ENCODE measurements around the gene LTO1.

Gene LTO1

GRCh38 chr11:69671734-69672465 is 3.3 kb downstream of the LTO1 start:
- Mint-ChIP-seq H3K27me3 (no peaks in the 10 kb centered on the region), H3K36me3 (ENCODE audit: low read depth) (peaks cover 31% of the 10 kb centered on the region), H3K9me3 (no peaks in the 10 kb centered on the region), H3K4me1 (peaks cover 41% of the 10 kb centered on the region), H3K27ac (no peak overlapping the region), H3K4me3 (no peak overlapping the region)
- ATAC-seq = no peak
- DNase-seq = no peak

GRCh38 chr11:69670158-69670845 is 4.9 kb downstream of the LTO1 start:
- no peak overlapping the region for H3K4me3 Mint-ChIP-seq
- DNase-seq (peak; percentile 63), ATAC-seq (no peak)
- no peak overlapping the region for H3K27ac Mint-ChIP-seq
- H3K9me3 Mint-ChIP-seq = no peaks in the 10 kb centered on the region
- peaks cover 38% of the 10 kb centered on the region for H3K4me1 Mint-ChIP-seq
- peaks cover 31% of the 10 kb centered on the region for H3K36me3 Mint-ChIP-seq (ENCODE audit: low read depth)
- no peaks in the 10 kb centered on the region for H3K27me3 Mint-ChIP-seq

- H3K27me3 Mint-ChIP-seq = no peaks in the 10 kb centered on the region
- no peak for DNase-seq
- ATAC-seq = no peak
- peaks cover 36% of the 10 kb centered on the region for H3K4me1 Mint-ChIP-seq
- peaks cover 31% of the 10 kb centered on the region for H3K36me3 Mint-ChIP-seq (ENCODE audit: low read depth)
- no peak overlapping the region for H3K4me3 Mint-ChIP-seq
- no peaks in the 10 kb centered on the region for H3K9me3 Mint-ChIP-seq
- no peak overlapping the region for H3K27ac Mint-ChIP-seq
Observed at GRCh38 chr11:69669486-69669885, 5.7 kb downstream of the LTO1 start.

- ATAC-seq (no peak), DNase-seq (no peak)
- peaks cover 23% of the 10 kb centered on the region for H3K4me1 Mint-ChIP-seq
- no peak overlapping the region for H3K4me3 Mint-ChIP-seq
- no peaks in the 10 kb centered on the region for H3K27me3 Mint-ChIP-seq
- no peaks in the 10 kb centered on the region for H3K9me3 Mint-ChIP-seq
- peaks cover 28% of the 10 kb centered on the region for H3K36me3 Mint-ChIP-seq (ENCODE audit: low read depth)
- no peak overlapping the region for H3K27ac Mint-ChIP-seq
Observed at GRCh38 chr11:69667619-69668604, 7.2 kb downstream of the LTO1 start.

GRCh38 chr11:69666752-69667536 is 8.2 kb downstream of the LTO1 start:
- Mint-ChIP-seq H3K27ac (no peak overlapping the region), H3K4me1 (peaks cover 16% of the 10 kb centered on the region), H3K36me3 (ENCODE audit: low read depth) (peaks cover 22% of the 10 kb centered on the region), H3K9me3 (no peaks in the 10 kb centered on the region), H3K27me3 (no peaks in the 10 kb centered on the region), H3K4me3 (no peak overlapping the region)
- DNase-seq (no peak), ATAC-seq (no peak)

- no peaks in the 10 kb centered on the region for H3K27me3 Mint-ChIP-seq
- H3K9me3 Mint-ChIP-seq = no peaks in the 10 kb centered on the region
- DNase-seq = no peak
- no peak overlapping the region for H3K4me3 Mint-ChIP-seq
- peaks cover 18% of the 10 kb centered on the region for H3K36me3 Mint-ChIP-seq (ENCODE audit: low read depth)
- peaks cover 13% of the 10 kb centered on the region for H3K4me1 Mint-ChIP-seq
- no peak overlapping the region for H3K27ac Mint-ChIP-seq
- no peak for ATAC-seq
Observed at GRCh38 chr11:69666261-69666660, 8.9 kb downstream of the LTO1 start.

GRCh38 chr11:69665669-69666068 is 9.5 kb downstream of the LTO1 start:
- no peak for ATAC-seq
- Mint-ChIP-seq H3K36me3 (ENCODE audit: low read depth) (peaks cover 17% of the 10 kb centered on the region), H3K4me3 (no peak overlapping the region), H3K4me1 (peaks cover 13% of the 10 kb centered on the region), H3K27me3 (no peaks in the 10 kb centered on the region), H3K27ac (no peak overlapping the region), H3K9me3 (no peaks in the 10 kb centered on the region)
- no peak for DNase-seq

- H3K9me3 Mint-ChIP-seq = no peaks in the 10 kb centered on the region
- no peaks in the 10 kb centered on the region for H3K27me3 Mint-ChIP-seq
- no peak overlapping the region for H3K4me3 Mint-ChIP-seq
- H3K27ac Mint-ChIP-seq = peak overlapping the region; percentile 25
- peaks cover 12% of the 10 kb centered on the region for H3K36me3 Mint-ChIP-seq (ENCODE audit: low read depth)
- ATAC-seq (no peak), DNase-seq (no peak)
- H3K4me1 Mint-ChIP-seq = peaks cover 6% of the 10 kb centered on the region
Observed at GRCh38 chr11:69664901-69665300, 10.3 kb downstream of the LTO1 start.

GRCh38 chr11:69664103-69664775 is 10.9 kb downstream of the LTO1 start:
- DNase-seq (no peak), ATAC-seq (no peak)
- no peak overlapping the region for H3K4me3 Mint-ChIP-seq
- peaks cover 7% of the 10 kb centered on the region for H3K36me3 Mint-ChIP-seq (ENCODE audit: low read depth)
- H3K27me3 Mint-ChIP-seq = no peaks in the 10 kb centered on the region
- H3K27ac Mint-ChIP-seq = no peak overlapping the region
- no peaks in the 10 kb centered on the region for H3K9me3 Mint-ChIP-seq
- H3K4me1 Mint-ChIP-seq = peaks cover 4% of the 10 kb centered on the region

- H3K27ac Mint-ChIP-seq = no peak overlapping the region
- no peaks in the 10 kb centered on the region for H3K9me3 Mint-ChIP-seq
- H3K27me3 Mint-ChIP-seq = no peaks in the 10 kb centered on the region
- DNase-seq = no peak
- H3K4me3 Mint-ChIP-seq = no peak overlapping the region
- no peaks in the 10 kb centered on the region for H3K4me1 Mint-ChIP-seq
- H3K36me3 Mint-ChIP-seq (ENCODE audit: low read depth) = peaks cover 4% of the 10 kb centered on the region
- no peak for ATAC-seq
Observed at GRCh38 chr11:69663326-69663725, 11.8 kb downstream of the LTO1 start.

- DNase-seq = no peak
- no peak overlapping the region for H3K27ac Mint-ChIP-seq
- H3K4me3 Mint-ChIP-seq = no peak overlapping the region
- no peaks in the 10 kb centered on the region for H3K9me3 Mint-ChIP-seq
- no peak for ATAC-seq
- peaks cover 2% of the 10 kb centered on the region for H3K36me3 Mint-ChIP-seq (ENCODE audit: low read depth)
- no peaks in the 10 kb centered on the region for H3K27me3 Mint-ChIP-seq
- no peaks in the 10 kb centered on the region for H3K4me1 Mint-ChIP-seq
Observed at GRCh38 chr11:69662806-69663205, 12.3 kb downstream of the LTO1 start.

- Mint-ChIP-seq H3K36me3 (ENCODE audit: low read depth) (no peaks in the 10 kb centered on the region), H3K27me3 (no peaks in the 10 kb centered on the region), H3K9me3 (no peaks in the 10 kb centered on the region), H3K4me1 (no peaks in the 10 kb centered on the region), H3K4me3 (no peak overlapping the region), H3K27ac (no peak overlapping the region)
- DNase-seq = no peak
- ATAC-seq = no peak
Observed at GRCh38 chr11:69662021-69662698, 13.0 kb downstream of the LTO1 start.

GRCh38 chr11:69661413-69661715 is 13.8 kb downstream of the LTO1 start:
- Mint-ChIP-seq H3K36me3 (ENCODE audit: low read depth) (no peaks in the 10 kb centered on the region), H3K9me3 (no peaks in the 10 kb centered on the region), H3K27ac (no peak overlapping the region), H3K27me3 (no peaks in the 10 kb centered on the region), H3K4me3 (no peak overlapping the region), H3K4me1 (no peaks in the 10 kb centered on the region)
- ATAC-seq (no peak), DNase-seq (no peak)

All from activated naive CD8-positive, alpha-beta T cell treated with anti-CD3 and anti-CD28 coated beads, Interleukin-2, amount 50 U/mL, for 24 hours (primary cell).